Activated T-cell treated with anti-CD3 and anti-CD28 coated beads, Interleukin-2, amount 50 U/mL, for 1 hour (primary cell): Measurements from ENCODE around the gene SPON1.
"Not testable (repeated sequence)": the region's sequence is repeated elsewhere in the genome, so short reads cannot be mapped to it uniquely, and the experiment has no call there.

ENCODE experiments used
- DNase-seq: peaks from one replicate; pipeline ENCODE4 v3.0.0-alpha.2; 2020

SPON1 gene

GRCh38 chr11:14042686-14043465, 80.4 kb downstream of the SPON1 start:
- DNase-seq, result no peak

GRCh38 chr11:14044916-14045315, 82.4 kb downstream of the SPON1 start:
- no peak for DNase-seq

- DNase-seq, result no peak
These were observed 82.9 kb downstream of the SPON1 start for GRCh38 chr11:14045417-14045816.

GRCh38 chr11:14052198-14052597, 89.7 kb downstream of the SPON1 start:
- DNase-seq, result no peak

- no peak for DNase-seq
These were observed 91.9 kb downstream of the SPON1 start for GRCh38 chr11:14054116-14055107.

GRCh38 chr11:14055936-14056335, 93.4 kb downstream of the SPON1 start:
- no peak for DNase-seq

GRCh38 chr11:14058061-14058460, 95.5 kb downstream of the SPON1 start:
- DNase-seq, result no peak

GRCh38 chr11:14059491-14059890, 97.0 kb downstream of the SPON1 start:
- no peak for DNase-seq

- no peak for DNase-seq
These were observed 99.2 kb downstream of the SPON1 start for GRCh38 chr11:14061721-14062120.

GRCh38 chr11:14065141-14065540, 102.6 kb downstream of the SPON1 start:
- DNase-seq, result no peak

GRCh38 chr11:14065681-14066080, 103.2 kb downstream of the SPON1 start:
- no peak for DNase-seq

- no peak for DNase-seq
These were observed 105.2 kb downstream of the SPON1 start for GRCh38 chr11:14067686-14068085.

GRCh38 chr11:14070896-14071295, 108.4 kb downstream of the SPON1 start:
- DNase-seq, result no peak

GRCh38 chr11:14073849-14074476, 111.4 kb downstream of the SPON1 start:
- DNase-seq, result no peak

- DNase-seq, result peak; percentile 61
These were observed 112.9 kb downstream of the SPON1 start for GRCh38 chr11:14075118-14076078.

GRCh38 chr11:14079011-14079410, 116.5 kb downstream of the SPON1 start:
- no peak for DNase-seq

GRCh38 chr11:14079797-14080196, 117.3 kb downstream of the SPON1 start:
- DNase-seq, result no peak

- no peak for DNase-seq
These were observed 119.2 kb downstream of the SPON1 start for GRCh38 chr11:14081581-14082231.

- DNase-seq, result no peak
These were observed 119.8 kb downstream of the SPON1 start for GRCh38 chr11:14082338-14082737.

- DNase-seq, result not testable (repeated sequence)
These were observed 126.3 kb downstream of the SPON1 start for GRCh38 chr11:14088861-14089260.

GRCh38 chr11:14089690-14090462, 127.4 kb downstream of the SPON1 start:
- DNase-seq, result no peak
